Measurements from ENCODE around the gene CHST15.

CHST15 gene

DNA sequence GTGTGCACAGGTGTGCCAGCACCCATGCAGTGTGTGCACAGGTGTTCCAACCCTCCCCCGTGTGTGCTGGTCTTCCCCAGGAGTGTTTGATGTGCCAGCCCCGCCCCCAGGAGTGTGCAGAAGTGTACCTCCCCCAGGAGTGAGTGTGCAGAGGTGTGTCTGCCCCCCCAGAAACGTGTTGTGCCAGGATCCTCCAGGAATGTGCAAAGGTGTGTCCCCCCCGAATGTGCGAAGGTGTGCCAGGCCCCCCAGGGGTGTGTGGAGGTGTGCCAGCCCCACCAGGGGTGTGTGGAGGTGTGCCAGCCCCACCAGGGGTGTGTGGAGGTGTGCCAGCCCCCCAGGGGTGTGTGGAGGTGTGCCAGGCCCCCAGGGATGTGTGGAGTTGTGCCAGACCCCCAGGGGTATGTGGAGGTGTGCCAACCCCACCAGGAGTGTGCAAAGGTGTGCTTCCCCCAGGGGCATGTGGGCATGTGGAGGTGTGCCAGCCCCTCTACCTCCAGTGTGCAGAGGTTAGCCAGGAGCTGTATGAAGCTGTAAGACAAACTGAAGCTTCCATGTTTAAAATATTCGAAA lies 33.2 kb downstream of the CHST15 start:
- H3K4me3 ChIP-seq (ENCODE audit: low read depth, low read length), result no peak overlapping the region
- H3K4me1 ChIP-seq, result peaks cover 25% of the 10 kb centered on the region
- TF ChIP-seq, protein P1, sequence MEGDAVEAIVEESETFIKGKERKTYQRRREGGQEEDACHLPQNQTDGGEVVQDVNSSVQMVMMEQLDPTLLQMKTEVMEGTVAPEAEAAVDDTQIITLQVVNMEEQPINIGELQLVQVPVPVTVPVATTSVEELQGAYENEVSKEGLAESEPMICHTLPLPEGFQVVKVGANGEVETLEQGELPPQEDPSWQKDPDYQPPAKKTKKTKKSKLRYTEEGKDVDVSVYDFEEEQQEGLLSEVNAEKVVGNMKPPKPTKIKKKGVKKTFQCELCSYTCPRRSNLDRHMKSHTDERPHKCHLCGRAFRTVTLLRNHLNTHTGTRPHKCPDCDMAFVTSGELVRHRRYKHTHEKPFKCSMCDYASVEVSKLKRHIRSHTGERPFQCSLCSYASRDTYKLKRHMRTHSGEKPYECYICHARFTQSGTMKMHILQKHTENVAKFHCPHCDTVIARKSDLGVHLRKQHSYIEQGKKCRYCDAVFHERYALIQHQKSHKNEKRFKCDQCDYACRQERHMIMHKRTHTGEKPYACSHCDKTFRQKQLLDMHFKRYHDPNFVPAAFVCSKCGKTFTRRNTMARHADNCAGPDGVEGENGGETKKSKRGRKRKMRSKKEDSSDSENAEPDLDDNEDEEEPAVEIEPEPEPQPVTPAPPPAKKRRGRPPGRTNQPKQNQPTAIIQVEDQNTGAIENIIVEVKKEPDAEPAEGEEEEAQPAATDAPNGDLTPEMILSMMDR (IDR thresholded peaks at IDR 0.05; ENCODE audit: low read depth, low read length), result no peak
- no peak for DNase-seq
- no peaks in the 10 kb centered on the region for H3K27me3 ChIP-seq
- H3K9me3 ChIP-seq, result peaks cover 2% of the 10 kb centered on the region; the same call in 1 of the 2 replicates
- H3K36me3 ChIP-seq, result no peaks in the 10 kb centered on the region

DNA sequence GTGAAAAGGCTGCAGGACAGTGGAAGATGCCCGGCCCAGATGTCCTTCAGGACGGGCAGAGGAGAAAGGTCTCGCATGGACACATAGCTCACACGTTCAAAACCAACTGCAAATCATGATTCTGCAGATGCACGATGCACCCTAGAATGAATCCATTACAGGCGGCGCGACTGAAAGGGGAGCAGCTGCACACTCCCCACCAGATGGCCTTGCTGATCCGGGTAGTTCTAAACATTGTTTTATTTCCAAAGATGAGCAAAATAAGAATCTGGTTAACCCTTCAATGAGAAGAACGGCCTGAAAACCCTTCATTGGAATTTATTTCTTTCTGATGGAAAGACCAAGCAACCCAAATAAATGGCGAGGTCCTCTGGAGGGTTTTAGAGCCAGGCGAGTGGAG lies 33.8 kb downstream of the CHST15 start:
- H3K4me1 ChIP-seq, result peaks cover 25% of the 10 kb centered on the region
- no peaks in the 10 kb centered on the region for H3K27me3 ChIP-seq
- H3K9me3 ChIP-seq, result peaks cover 2% of the 10 kb centered on the region; the same call in 1 of the 2 replicates
- no peak overlapping the region for H3K4me3 ChIP-seq (ENCODE audit: low read depth, low read length)
- TF ChIP-seq, protein P1 (IDR thresholded peaks at IDR 0.05; ENCODE audit: low read depth, low read length), result no peak
- no peak for DNase-seq
- H3K36me3 ChIP-seq, result no peaks in the 10 kb centered on the region

- Histone ChIP-seq H3K4me3 (ENCODE audit: low read depth, low read length) (no peak overlapping the region), H3K9me3 (peaks cover 2% of the 10 kb centered on the region; the same call in 1 of the 2 replicates), H3K4me1 (peaks cover 25% of the 10 kb centered on the region), H3K27me3 (no peaks in the 10 kb centered on the region), H3K36me3 (no peaks in the 10 kb centered on the region)
- TF ChIP-seq, protein P1 (IDR thresholded peaks at IDR 0.05; ENCODE audit: low read depth, low read length), result no peak
- no peak for DNase-seq
Observed at GRCh38 chr10:124058346-124059003, 34.9 kb downstream of the CHST15 start.

DNA sequence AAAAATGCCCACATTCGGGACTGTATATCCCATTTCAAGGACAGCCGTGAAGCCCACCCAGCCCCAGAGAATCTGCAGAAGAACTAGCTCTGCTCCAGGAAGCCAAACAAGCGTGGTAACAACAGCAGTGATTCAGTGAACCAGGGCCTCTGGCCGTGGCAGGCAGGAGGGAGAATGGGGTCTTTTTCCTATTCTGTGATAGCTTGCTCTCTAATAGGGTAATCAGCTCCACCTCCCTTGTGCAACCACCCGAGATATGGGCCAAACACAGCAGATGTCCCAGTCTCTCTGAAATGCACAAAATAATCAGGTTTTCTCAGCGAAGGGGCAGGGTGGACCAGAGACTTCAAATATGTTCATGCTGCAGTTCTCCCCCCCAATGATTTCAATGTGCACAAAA lies 35.8 kb downstream of the CHST15 start:
- TF ChIP-seq, protein P1 (IDR thresholded peaks at IDR 0.05; ENCODE audit: low read depth, low read length), result no peak
- no peaks in the 10 kb centered on the region for H3K36me3 ChIP-seq
- DNase-seq, result peak; percentile 24
- peaks cover 23% of the 10 kb centered on the region for H3K4me1 ChIP-seq
- H3K4me3 ChIP-seq (ENCODE audit: low read depth, low read length), result no peak overlapping the region
- H3K27me3 ChIP-seq, result no peaks in the 10 kb centered on the region
- H3K9me3 ChIP-seq, result peaks cover 2% of the 10 kb centered on the region; the same call in 1 of the 2 replicates

- no peak overlapping the region for H3K4me3 ChIP-seq (ENCODE audit: low read depth, low read length)
- no peaks in the 10 kb centered on the region for H3K36me3 ChIP-seq
- no peak for DNase-seq
- TF ChIP-seq, protein P1 (IDR thresholded peaks at IDR 0.05; ENCODE audit: low read depth, low read length), result no peak
- no peaks in the 10 kb centered on the region for H3K27me3 ChIP-seq
- peaks cover 2% of the 10 kb centered on the region; the same call in 1 of the 2 replicates for H3K9me3 ChIP-seq
- peaks cover 14% of the 10 kb centered on the region for H3K4me1 ChIP-seq
Observed at GRCh38 chr10:124056337-124056980, 36.9 kb downstream of the CHST15 start.

- Histone ChIP-seq H3K4me3 (ENCODE audit: low read depth, low read length) (no peak overlapping the region), H3K27me3 (no peaks in the 10 kb centered on the region), H3K36me3 (no peaks in the 10 kb centered on the region), H3K9me3 (peaks cover 2% of the 10 kb centered on the region; the same call in 1 of the 2 replicates), H3K4me1 (peaks cover 14% of the 10 kb centered on the region)
- no peak for DNase-seq
- TF ChIP-seq, protein P1 (IDR thresholded peaks at IDR 0.05; ENCODE audit: low read depth, low read length), result no peak
Observed at GRCh38 chr10:124053971-124054370, 39.4 kb downstream of the CHST15 start.

All from BE2C (cell line).